Nephron (organoid): ENCODE measurements around the gene NF2.

Source experiments
- H3K27ac Mint-ChIP-seq, 3 experiments: 2 replicates each; pipeline ENCODE4 v1.8.0; 2020; ENCODE audit warnings: mixed read lengths in 3 of 3, mild to moderate bottlenecking in 2 of 3, moderate library complexity in 1 of 3
- H3K27me3 Mint-ChIP-seq: 2 replicates; pipeline ENCODE4 v1.8.0; 2021; ENCODE audit warnings: low read depth, mild to moderate bottlenecking, moderate library complexity, mixed read lengths
- H3K36me3 Mint-ChIP-seq: 2 replicates; pipeline ENCODE4 v1.8.0; 2020; ENCODE audit warnings: low read depth, mixed read lengths
- H3K4me1 Mint-ChIP-seq: 2 replicates; pipeline ENCODE4 v1.8.0; 2020; ENCODE audit warnings: mixed read lengths
- H3K4me3 Mint-ChIP-seq, 3 experiments: 2 replicates each; pipeline ENCODE4 v1.8.0; 2020; ENCODE audit warnings: mild to moderate bottlenecking in 3 of 3, mixed read lengths in 3 of 3, moderate library complexity in 2 of 3
- H3K9me3 Mint-ChIP-seq: 2 replicates; pipeline ENCODE4 v1.8.0; 2020; ENCODE audit warnings: mixed read lengths
- TF ChIP-seq, protein P1 (sequence below), 3 experiments: fragments of 200-600 bp; sonication (generic); IDR thresholded peaks; one replicate each; pipeline ENCODE4 v1.5.0; 2021; ENCODE audit warnings: antibody characterized with exemption in 3 of 3; ENCODE audit not compliant: unreplicated experiment in 3 of 3

The NF2 gene

DNA sequence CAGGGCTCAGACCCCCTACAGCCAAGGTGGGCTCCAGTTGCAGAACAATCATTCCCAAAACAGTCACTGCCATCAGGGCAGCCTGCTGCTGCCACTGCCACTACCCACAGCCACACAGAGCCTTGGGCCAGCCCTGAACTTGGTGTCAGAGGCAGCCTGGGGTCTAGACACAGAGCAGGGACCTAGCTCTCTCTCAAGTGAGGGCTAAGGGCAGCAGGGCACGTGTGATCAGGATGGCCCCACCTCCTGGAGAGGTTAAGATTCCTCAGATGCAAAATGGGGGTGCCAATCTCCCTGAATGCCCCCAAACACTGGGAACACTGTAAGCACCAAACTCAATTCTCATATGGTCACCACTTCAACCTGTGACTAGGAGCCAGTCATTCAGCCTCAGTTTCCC, 132.0 kb downstream of the NF2 start:
- peaks cover 5% of the 10 kb centered on the region for H3K4me1 Mint-ChIP-seq
- H3K27ac Mint-ChIP-seq = no peak overlapping the region
- H3K4me3 Mint-ChIP-seq = no peak overlapping the region
- no peaks in the 10 kb centered on the region for H3K9me3 Mint-ChIP-seq
- H3K36me3 Mint-ChIP-seq = peaks cover 4% of the 10 kb centered on the region
- TF ChIP-seq, protein P1, sequence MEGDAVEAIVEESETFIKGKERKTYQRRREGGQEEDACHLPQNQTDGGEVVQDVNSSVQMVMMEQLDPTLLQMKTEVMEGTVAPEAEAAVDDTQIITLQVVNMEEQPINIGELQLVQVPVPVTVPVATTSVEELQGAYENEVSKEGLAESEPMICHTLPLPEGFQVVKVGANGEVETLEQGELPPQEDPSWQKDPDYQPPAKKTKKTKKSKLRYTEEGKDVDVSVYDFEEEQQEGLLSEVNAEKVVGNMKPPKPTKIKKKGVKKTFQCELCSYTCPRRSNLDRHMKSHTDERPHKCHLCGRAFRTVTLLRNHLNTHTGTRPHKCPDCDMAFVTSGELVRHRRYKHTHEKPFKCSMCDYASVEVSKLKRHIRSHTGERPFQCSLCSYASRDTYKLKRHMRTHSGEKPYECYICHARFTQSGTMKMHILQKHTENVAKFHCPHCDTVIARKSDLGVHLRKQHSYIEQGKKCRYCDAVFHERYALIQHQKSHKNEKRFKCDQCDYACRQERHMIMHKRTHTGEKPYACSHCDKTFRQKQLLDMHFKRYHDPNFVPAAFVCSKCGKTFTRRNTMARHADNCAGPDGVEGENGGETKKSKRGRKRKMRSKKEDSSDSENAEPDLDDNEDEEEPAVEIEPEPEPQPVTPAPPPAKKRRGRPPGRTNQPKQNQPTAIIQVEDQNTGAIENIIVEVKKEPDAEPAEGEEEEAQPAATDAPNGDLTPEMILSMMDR (IDR thresholded peaks at IDR 0.05; ENCODE audit: unreplicated experiment in 3 of 3) = no peak
- H3K27me3 Mint-ChIP-seq = no peaks in the 10 kb centered on the region

- Mint-ChIP-seq H3K36me3 (peaks cover 14% of the 10 kb centered on the region), H3K27ac (no peak overlapping the region), H3K4me1 (peaks cover 5% of the 10 kb centered on the region), H3K4me3 (no peak overlapping the region), H3K9me3 (no peaks in the 10 kb centered on the region), H3K27me3 (no peaks in the 10 kb centered on the region)
- TF ChIP-seq, protein P1 (IDR thresholded peaks at IDR 0.05; ENCODE audit: unreplicated experiment in 3 of 3) = no peak
These were observed 134.1 kb downstream of the NF2 start for GRCh38 chr22:29737251-29738117.

DNA sequence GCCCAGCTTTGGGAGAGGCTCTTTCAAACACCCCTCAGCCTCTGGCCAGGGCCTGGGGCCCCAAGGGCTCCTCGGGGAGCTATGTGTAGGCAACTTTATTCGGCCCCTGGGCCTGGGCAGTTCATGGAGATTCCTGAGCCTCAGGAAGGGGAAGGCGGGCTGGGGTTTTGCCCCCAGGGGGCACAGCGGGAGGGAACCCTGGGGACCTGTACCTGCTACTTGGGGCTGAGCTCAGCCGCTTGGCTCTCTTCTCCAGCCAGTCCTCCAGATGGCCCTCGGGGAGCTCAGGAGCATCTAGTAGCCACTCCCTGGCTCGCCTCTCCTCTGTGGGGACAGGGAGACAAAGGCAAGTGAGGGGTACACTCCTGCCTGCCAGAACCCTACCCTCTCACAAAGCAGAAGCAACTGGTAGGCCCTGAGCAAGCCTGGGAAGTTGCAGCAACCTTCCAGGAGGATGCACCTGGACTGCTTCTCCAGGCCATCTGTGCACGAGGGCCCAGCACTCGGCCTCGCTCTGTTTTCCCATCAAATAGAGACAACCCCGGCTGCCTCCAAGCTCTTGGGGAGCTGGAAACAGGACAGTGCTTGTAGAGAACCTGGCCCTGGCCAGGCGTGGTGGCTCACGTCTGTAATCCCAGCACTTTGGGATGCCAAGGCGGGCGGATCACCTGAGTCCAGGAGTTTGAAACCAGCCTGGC, 134.8 kb downstream of the NF2 start:
- no peak overlapping the region for H3K4me3 Mint-ChIP-seq
- H3K27me3 Mint-ChIP-seq = no peaks in the 10 kb centered on the region
- peaks cover 5% of the 10 kb centered on the region for H3K4me1 Mint-ChIP-seq
- TF ChIP-seq, protein P1 (IDR thresholded peaks at IDR 0.05; ENCODE audit: unreplicated experiment in 3 of 3) = no peak
- peaks cover 15% of the 10 kb centered on the region for H3K36me3 Mint-ChIP-seq
- no peaks in the 10 kb centered on the region for H3K9me3 Mint-ChIP-seq
- H3K27ac Mint-ChIP-seq = no peak overlapping the region

- TF ChIP-seq, protein P1 (IDR thresholded peaks at IDR 0.05; ENCODE audit: unreplicated experiment in 3 of 3) = no peak
- Mint-ChIP-seq H3K9me3 (no peaks in the 10 kb centered on the region), H3K4me3 (no peak overlapping the region), H3K4me1 (no peaks in the 10 kb centered on the region), H3K36me3 (peaks cover 15% of the 10 kb centered on the region), H3K27ac (no peak overlapping the region), H3K27me3 (no peaks in the 10 kb centered on the region)
These were observed 136.0 kb downstream of the NF2 start for GRCh38 chr22:29739346-29739875.

- no peak overlapping the region for H3K4me3 Mint-ChIP-seq
- no peaks in the 10 kb centered on the region for H3K9me3 Mint-ChIP-seq
- peaks cover 20% of the 10 kb centered on the region for H3K36me3 Mint-ChIP-seq
- peaks cover 5% of the 10 kb centered on the region for H3K4me1 Mint-ChIP-seq
- H3K27me3 Mint-ChIP-seq = no peaks in the 10 kb centered on the region
- H3K27ac Mint-ChIP-seq = no peak overlapping the region
- TF ChIP-seq, protein P1 (IDR thresholded peaks at IDR 0.05; ENCODE audit: unreplicated experiment in 3 of 3) = no peak
These were observed 136.8 kb downstream of the NF2 start for GRCh38 chr22:29740216-29740615.
